NCI-H128 (cell line): Measurements from ENCODE around the gene IGSF23.

Experiments used
- DNase-seq: peaks from one replicate; lab custom pipeline; 2025; ENCODE audit not compliant: unreplicated experiment; lab: John Stamatoyannopoulos, UW

Gene IGSF23, protein sequence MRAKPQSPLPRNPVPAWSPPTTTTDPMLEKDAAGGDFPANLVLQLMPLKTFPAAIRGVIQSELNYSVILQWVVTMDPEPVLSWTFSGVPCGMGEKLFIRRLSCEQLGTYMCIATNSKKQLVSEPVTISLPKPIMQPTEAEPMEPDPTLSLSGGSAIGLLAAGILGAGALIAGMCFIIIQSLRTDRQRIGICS

GRCh38 chr19:44613295-44614178 lies at the start of gene IGSF23:
Gene IGSF23 (plus strand): TSS chr19:44613563. CDS start chr19:44613646, 83 bp downstream.
- no peak for DNase-seq

GRCh38 chr19:44566984-44567383 lies 46.4 kb upstream of the IGSF23 start:
- DNase-seq = no peak

GRCh38 chr19:44567745-44568144 lies 45.6 kb upstream of the IGSF23 start:
- no peak for DNase-seq

DNA sequence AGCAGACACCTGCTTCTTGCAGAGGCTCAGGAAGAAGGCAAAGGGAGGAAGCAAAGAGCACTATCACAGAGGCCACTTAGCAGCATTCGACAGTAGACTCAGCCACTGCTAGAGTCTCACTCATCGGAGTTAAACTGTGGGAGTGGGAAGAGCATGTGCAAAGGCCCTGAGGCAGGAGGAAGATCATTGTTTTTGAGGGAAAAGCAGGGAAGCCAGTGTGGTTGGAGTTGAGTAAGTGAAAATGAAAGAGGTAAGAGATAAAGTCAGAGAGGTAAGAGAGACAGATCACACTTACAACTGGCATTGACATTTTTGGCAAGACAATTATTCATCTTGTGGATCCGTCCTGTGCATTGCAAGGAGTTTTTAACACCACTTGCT lies 42.8 kb upstream of the IGSF23 start:
- DNase-seq = no peak

DNA sequence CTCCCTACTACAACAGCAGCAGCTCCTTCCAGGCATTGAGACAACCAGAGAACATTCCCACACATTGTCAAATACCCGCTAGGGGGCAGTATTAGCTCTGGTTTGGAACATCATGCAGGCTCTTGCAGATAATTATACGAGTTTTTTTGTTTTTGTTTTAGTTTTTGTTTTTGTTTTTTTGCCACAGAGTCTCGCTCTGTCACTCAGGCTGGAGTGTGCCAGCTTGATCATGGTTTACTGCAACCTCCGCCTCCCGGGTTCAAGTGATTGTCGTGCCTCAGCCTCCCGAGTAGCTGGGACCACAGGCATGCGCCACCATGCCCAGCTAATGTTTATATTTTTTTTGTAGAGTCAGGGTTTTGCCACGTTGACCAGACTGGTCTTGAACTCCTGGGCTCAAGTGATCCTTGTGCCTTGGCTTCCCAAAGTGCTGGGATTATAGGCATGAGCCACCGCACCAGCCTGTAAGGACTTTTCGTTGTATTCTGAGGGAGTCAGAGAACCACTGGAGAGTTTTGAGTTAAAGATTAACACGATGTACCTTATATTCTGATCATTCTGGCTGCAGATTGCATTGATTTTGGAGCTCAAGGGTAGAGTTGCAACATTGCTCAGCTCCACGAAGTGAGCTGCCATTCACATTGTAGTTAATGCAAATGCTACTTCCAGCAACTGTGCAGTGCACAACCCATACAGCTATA lies 42.2 kb upstream of the IGSF23 start:
- DNase-seq = no peak

- DNase-seq = no peak
These were observed 41.4 kb upstream of the IGSF23 start for GRCh38 chr19:44571830-44572580.

GRCh38 chr19:44572581-44572900 lies 40.8 kb upstream of the IGSF23 start:
- DNase-seq = no peak

DNA sequence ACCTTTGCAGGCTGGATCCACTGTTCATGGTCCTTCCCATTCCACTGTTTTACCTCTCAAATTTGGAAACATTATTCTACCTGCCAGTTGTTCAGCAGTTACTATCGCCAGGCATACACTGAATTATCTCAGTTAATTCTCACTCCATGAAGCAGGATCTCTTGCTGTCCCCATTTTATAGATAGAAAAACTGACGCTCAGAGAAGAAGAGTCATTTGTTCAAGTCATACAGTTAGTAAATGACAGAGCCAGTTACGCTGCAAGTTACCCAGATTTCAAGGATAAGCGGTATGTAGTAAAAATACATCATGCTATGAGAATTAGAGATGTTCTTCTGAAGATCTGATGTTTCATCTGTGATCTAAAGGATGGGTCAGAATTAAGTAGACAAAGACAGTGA lies 40.2 kb upstream of the IGSF23 start:
- no peak for DNase-seq

- no peak for DNase-seq
These were observed 39.7 kb upstream of the IGSF23 start for GRCh38 chr19:44573627-44574026.

- DNase-seq = no peak
These were observed 39.0 kb upstream of the IGSF23 start for GRCh38 chr19:44574186-44574950.

GRCh38 chr19:44575116-44575700 lies 38.2 kb upstream of the IGSF23 start:
- DNase-seq = no peak

GRCh38 chr19:44576843-44577565 lies 36.4 kb upstream of the IGSF23 start:
- DNase-seq = no peak

DNA sequence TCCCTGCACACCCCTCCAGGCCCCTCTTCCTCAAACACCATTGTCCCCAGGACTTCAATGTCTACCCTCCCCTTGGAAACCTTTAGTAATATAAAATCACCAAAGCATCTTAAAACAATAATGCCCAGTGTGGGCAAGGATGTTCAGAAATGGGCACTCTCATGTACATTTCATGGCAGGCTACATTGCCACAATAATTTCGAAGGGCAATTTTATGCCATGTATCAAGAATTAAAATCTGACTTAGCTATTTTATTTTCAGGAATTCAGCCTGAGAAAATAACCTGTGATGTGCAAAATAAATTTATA lies 35.8 kb upstream of the IGSF23 start:
- DNase-seq = no peak

- no peak for DNase-seq
These were observed 33.5 kb upstream of the IGSF23 start for GRCh38 chr19:44579663-44580365.

DNA sequence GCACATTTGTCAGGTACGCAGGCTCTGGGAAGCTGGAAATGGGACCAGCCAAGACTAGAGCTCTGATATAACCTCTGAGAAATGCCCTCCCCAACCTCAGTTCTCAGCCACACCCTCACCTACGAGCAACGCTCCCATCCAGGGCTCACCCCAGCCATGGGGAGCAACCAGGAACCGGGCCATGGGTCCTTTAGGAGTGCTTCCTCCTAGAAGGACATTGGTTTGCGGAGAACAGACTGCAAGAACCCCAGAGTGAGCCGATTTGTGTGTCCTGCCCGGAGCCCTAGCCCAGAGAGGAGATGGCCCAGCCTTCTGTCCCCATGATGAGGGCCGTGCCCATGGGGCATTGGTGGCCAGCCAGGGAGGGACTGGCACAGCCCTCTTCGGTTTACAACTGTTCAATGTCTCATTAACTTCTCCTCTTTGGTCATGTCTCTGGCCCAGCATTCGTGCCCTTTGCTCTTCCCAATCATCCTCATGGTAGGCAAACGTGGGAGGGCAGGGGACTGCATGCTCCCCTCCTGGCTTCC lies 32.9 kb upstream of the IGSF23 start:
- no peak for DNase-seq

DNA sequence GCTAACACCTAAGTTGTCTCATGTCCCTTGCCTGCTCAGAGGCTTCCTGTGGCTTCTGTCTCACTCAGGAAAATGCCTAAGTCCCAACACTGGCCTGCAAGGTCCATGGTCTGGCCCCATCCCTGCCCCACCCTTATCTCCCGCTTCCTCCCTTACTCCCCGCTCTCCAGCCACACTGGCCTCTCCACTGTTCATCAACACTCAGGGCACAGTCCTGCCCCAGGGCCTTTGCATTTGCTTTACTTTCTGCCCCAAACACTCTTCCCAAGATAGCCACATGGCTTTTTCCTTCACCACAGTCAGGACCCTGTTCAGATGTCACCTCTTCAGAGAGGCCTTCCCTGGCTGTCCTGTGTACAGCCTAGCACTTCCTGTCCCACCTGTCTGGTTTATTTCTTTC lies 32.1 kb upstream of the IGSF23 start:
- no peak for DNase-seq

- DNase-seq = no peak
These were observed 30.6 kb upstream of the IGSF23 start for GRCh38 chr19:44582581-44583265.

- no peak for DNase-seq
These were observed 27.8 kb upstream of the IGSF23 start for GRCh38 chr19:44585371-44586133.
